DOHH2 (cell line): ENCODE measurements around the gene RALGAPB.

Experiments used
- H3F3A ChIP-seq: fragments of 200-600 bp; sonication (generic), shearing (Covaris generic); 2 replicates; pipeline ENCODE4 v1.6.0; 2016; ENCODE audit warnings: antibody characterized with exemption, mild to moderate bottlenecking; ENCODE audit not compliant: control insufficient read depth, insufficient read depth
- H3K27ac ChIP-seq: fragments of 200-600 bp; sonication (generic); 2 replicates; pipeline ENCODE4 v1.5.1; 2014; ENCODE audit warnings: low read depth, mild to moderate bottlenecking, low read length, moderate library complexity
- H3K27me3 ChIP-seq: fragments of 200-600 bp; sonication (generic); 2 replicates; pipeline ENCODE4 v1.6.1; 2014; ENCODE audit warnings: mild to moderate bottlenecking, low read length, mixed read lengths; ENCODE audit not compliant: control insufficient read depth
- H3K36me3 ChIP-seq: fragments of 200-600 bp; sonication (generic); 2 replicates; pipeline ENCODE4 v1.6.1; 2014; ENCODE audit warnings: mild to moderate bottlenecking, low read length, moderate library complexity, mixed read lengths; ENCODE audit not compliant: control insufficient read depth
- H3K4me1 ChIP-seq: fragments of 200-600 bp; sonication (generic); 2 replicates; pipeline ENCODE4 v1.6.1; 2014; ENCODE audit warnings: mild to moderate bottlenecking, low read length, mixed read lengths; ENCODE audit not compliant: control insufficient read depth
- H3K4me2 ChIP-seq: fragments of 200-600 bp; sonication (generic); 2 replicates; pipeline ENCODE4 v1.6.0; 2014; ENCODE audit warnings: mild to moderate bottlenecking, low read length, moderate library complexity
- H3K4me3 ChIP-seq: fragments of 200-600 bp; sonication (generic); 2 replicates; pipeline ENCODE4 v1.5.1; 2014; ENCODE audit warnings: mild to moderate bottlenecking, low read length, mixed read lengths
- H3K79me2 ChIP-seq: fragments of 200-600 bp; sonication (generic); 2 replicates; pipeline ENCODE4 v1.6.1; 2014; ENCODE audit warnings: mild to moderate bottlenecking, low read length, mixed read lengths; ENCODE audit not compliant: control insufficient read depth
- H3K9me2 ChIP-seq: fragments of 200-600 bp; sonication (generic); replicated peaks from 2 replicates; pipeline ENCODE4 v1.6.1; 2014; ENCODE audit warnings: mild to moderate bottlenecking, low read length, mixed read lengths; ENCODE audit not compliant: control insufficient read depth
- H3K9me3 ChIP-seq: fragments of 200-600 bp; sonication (generic); 2 replicates; pipeline ENCODE4 v1.6.1; 2014; ENCODE audit warnings: antibody characterized with exemption, low read length, mixed read lengths; ENCODE audit not compliant: control insufficient read depth, insufficient read depth
- H4K20me1 ChIP-seq: fragments of 200-600 bp; sonication (generic); 2 replicates; pipeline ENCODE4 v1.6.0; 2014; ENCODE audit warnings: low read depth, mild to moderate bottlenecking, antibody characterized with exemption, low read length, moderate library complexity; ENCODE audit not compliant: control insufficient read depth, insufficient read depth
- CTCF ChIP-seq: fragments of 200-600 bp; sonication (generic); IDR thresholded peaks from one replicate; pipeline ENCODE4 v1.5.1; 2014; ENCODE audit warnings: antibody characterized with exemption, mild to moderate bottlenecking, low read depth, low read length; ENCODE audit not compliant: poor library complexity, severe bottlenecking
- EZH2phosphoT487 ChIP-seq: fragments of 200-600 bp; sonication (generic); IDR thresholded peaks from 2 replicates; pipeline ENCODE4 v1.6.1; 2017; ENCODE audit warnings: borderline replicate concordance, mild to moderate bottlenecking, antibody characterized with exemption, low read length, moderate library complexity, mixed read lengths

RALGAPB gene

GRCh38 chr20:38472513-38473366 lies at the start of gene RALGAPB:
Gene RALGAPB, plus strand, starts transcription at chr20:38472843. Its CDS starts 15,590 bp downstream, at chr20:38488433.
- peaks cover 28% of the 10 kb centered on the region for H3K4me1 ChIP-seq
- no peaks in the 10 kb centered on the region for H3F3A ChIP-seq
- H3K4me2 ChIP-seq, result peak within 1 kb of the TSS; percentile 90
- H3K9me2 ChIP-seq, result no peaks in the 10 kb centered on the region
- H3K36me3 ChIP-seq, result peaks cover 17% of the 10 kb centered on the region
- no peak within 1 kb of the TSS for H3K27ac ChIP-seq
- H3K4me3 ChIP-seq, result peak within 1 kb of the TSS; percentile 88
- TF ChIP-seq EZH2phosphoT487 (no peak), CTCF (peak; percentile 71)
- peaks cover 12% of the 10 kb centered on the region; the same call in 1 of the 2 replicates for H4K20me1 ChIP-seq
- H3K9me3 ChIP-seq, result no peaks in the 10 kb centered on the region
- no peaks in the 10 kb centered on the region for H3K27me3 ChIP-seq
- peaks cover 50% of the 10 kb centered on the region for H3K79me2 ChIP-seq

GRCh38 chr20:38423541-38423940 lies 49.1 kb upstream of the RALGAPB start:
- Histone ChIP-seq H3K27ac (no peak overlapping the region), H4K20me1 (peaks cover 28% of the 10 kb centered on the region), H3K9me2 (no peaks in the 10 kb centered on the region), H3K36me3 (peaks cover 100% of the 10 kb centered on the region), H3F3A (peaks cover 24% of the 10 kb centered on the region), H3K9me3 (no peaks in the 10 kb centered on the region), H3K27me3 (no peaks in the 10 kb centered on the region), H3K4me2 (no peak overlapping the region), H3K79me2 (peaks cover 60% of the 10 kb centered on the region), H3K4me3 (no peak overlapping the region), H3K4me1 (no peaks in the 10 kb centered on the region)
- no peak for TF ChIP-seq EZH2phosphoT487
- TF ChIP-seq CTCF, result no peak

- Histone ChIP-seq H3F3A (peaks cover 19% of the 10 kb centered on the region), H3K36me3 (peaks cover 100% of the 10 kb centered on the region), H3K27me3 (no peaks in the 10 kb centered on the region), H3K4me1 (no peaks in the 10 kb centered on the region), H3K4me2 (no peak overlapping the region), H3K9me3 (no peaks in the 10 kb centered on the region), H3K27ac (no peak overlapping the region), H3K79me2 (peaks cover 68% of the 10 kb centered on the region), H4K20me1 (peaks cover 31% of the 10 kb centered on the region), H3K9me2 (no peaks in the 10 kb centered on the region), H3K4me3 (no peak overlapping the region)
- no peak for TF ChIP-seq CTCF
- TF ChIP-seq EZH2phosphoT487, result no peak
These were observed 48.2 kb upstream of the RALGAPB start for GRCh38 chr20:38424401-38424800.
